HK-2 (cell line): ENCODE data around the gene TGFBR3L.
"Not testable (repeated sequence)": the region's sequence is repeated elsewhere in the genome, so short reads cannot be mapped to it uniquely, and the experiment has no call there.

Source experiments
- DNase-seq: peaks from one replicate; pipeline ENCODE4 v3.0.0-alpha.2; 2018; ENCODE audit not compliant: unreplicated experiment

Gene TGFBR3L

DNA sequence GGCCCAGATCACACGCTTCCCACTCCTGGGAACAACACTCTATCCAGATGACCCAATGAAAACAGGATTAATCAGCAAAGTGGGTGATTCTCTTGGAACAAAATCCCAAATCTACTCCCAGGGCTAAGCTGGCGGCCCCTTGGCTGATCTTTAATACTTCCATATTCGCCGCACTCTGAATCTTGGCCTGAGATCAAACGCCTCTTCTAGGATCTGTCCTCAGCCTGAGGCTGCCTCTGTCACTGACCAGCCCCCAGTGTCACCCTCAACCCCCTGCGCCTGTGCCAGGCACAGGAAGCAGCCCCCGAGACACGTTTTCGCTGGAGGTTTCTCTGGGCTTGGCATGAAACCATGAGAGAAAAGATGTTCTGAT is 13.7 kb downstream of the TGFBR3L start:
- no peak for DNase-seq

GRCh38 chr19:7928741-7929701 is 14.4 kb downstream of the TGFBR3L start:
- DNase-seq, result peak; percentile 62

DNA sequence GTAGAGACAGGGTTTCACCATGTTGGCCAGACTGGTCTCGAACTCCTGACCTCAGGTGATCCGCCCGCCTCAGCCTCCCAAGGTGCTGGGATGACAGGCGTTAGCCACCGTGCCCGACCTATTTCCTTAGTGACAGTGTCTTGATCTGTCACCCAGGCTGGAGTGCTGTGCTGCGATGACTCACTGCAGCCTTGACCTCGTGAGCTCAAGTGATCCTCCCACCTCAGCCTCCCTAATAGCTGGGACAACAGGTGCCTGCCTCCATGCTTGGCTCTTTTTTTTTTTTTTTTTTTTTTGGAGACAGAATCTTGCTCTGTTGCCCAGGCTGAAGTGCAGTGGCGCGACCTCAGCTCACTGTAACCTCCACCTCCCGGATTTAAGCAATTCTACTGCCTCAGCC is 15.4 kb downstream of the TGFBR3L start:
- not testable (repeated sequence) for DNase-seq

GRCh38 chr19:7930765-7931164 is 16.1 kb downstream of the TGFBR3L start:
- DNase-seq, result no peak

- no peak for DNase-seq
These were observed 16.8 kb downstream of the TGFBR3L start for GRCh38 chr19:7931221-7932061.

- no peak for DNase-seq
These were observed 17.8 kb downstream of the TGFBR3L start for GRCh38 chr19:7932276-7932929.

DNA sequence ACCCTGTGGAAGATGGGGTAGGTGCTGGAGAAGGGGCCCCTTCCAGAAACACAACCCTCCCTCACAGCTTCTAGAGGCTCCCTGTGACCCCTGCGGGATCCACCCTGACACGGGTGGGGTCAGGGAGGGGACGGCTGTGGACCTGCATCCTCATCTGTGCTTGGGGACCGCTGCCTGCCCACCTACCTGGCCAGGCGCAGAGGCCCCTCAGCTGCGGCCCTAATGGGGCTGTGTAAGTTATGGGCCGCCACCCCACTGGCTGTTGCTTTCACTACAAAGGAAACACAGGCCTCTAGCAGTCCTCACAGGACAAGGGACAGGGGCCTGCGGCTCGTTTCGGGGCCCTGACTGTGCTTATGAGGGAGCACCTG is 18.3 kb downstream of the TGFBR3L start:
- DNase-seq, result no peak

DNA sequence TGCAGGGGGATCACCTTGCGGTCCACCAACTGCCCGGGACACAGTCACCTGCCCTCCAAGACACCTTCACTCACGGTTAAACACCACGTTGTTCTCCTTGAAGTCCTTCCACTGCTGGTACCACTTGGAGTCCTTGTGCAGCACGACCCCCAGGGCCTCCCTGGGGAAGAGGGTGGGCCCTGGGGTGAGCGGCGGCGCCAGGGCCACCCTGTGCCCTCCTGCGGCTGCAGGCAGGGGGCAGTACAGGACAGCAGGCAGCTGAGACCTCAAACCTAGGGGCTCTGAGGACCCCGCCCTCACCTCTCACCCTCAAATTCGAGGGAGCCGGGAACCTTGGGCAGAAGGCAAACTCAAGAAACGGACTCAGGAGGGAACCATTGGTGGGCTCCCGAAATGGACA is 18.8 kb downstream of the TGFBR3L start:
- no peak for DNase-seq

GRCh38 chr19:7933828-7934725 is 19.4 kb downstream of the TGFBR3L start:
- DNase-seq, result no peak

DNA sequence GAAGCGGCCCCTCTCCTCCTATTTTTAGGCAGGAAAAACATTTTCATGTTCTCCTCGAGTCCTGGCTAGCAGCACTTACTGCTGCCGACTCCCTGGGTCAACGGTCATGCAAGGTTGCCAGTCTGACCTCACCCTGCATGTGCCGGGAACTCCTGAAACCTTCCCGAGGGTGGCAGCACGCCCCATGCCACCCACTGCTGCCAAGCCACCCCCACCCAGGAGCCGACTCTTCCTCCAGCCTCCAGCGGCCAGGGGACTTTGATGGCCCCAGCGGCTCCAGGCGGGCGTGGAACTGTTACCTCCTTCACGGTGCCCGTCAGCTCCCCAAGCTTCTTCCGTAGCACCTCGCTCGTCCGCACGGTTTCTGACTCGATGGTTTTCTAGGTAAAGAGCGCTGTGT is 20.1 kb downstream of the TGFBR3L start:
- no peak for DNase-seq

- DNase-seq, result no peak
These were observed 26.2 kb downstream of the TGFBR3L start for GRCh38 chr19:7940841-7941240.

GRCh38 chr19:7941895-7942596 is 27.4 kb downstream of the TGFBR3L start:
- DNase-seq, result no peak

DNA sequence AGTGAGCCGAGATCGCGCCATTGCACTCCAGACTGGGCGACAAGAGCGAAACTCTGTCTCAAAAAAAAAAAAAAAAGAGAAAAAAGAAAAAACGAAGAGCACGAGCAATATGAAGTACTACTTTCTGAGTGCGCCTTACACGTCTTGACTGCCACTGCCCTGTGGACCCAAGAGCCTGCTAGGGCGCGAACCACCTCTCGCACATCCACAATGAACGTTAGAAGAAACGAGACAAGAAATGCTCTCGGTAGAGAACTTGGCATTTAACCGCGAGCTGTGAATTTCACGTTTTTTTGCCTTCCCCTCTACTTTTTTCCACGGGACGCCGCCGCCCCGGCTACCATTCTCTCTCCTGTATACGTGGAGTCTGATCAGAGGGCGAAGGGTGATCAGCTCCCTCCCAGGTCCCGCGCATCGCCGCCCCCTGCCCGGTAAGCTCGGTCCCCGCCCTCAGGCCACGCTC is 28.4 kb downstream of the TGFBR3L start:
- no peak for DNase-seq

GRCh38 chr19:7943444-7944176 is 29.0 kb downstream of the TGFBR3L start, which contains the start of gene TIMM44:
TIMM44 (minus strand) TSS chr19:7943666; CDS start chr19:7943651, 15 bp downstream.
- DNase-seq, result peak; percentile 99

DNA sequence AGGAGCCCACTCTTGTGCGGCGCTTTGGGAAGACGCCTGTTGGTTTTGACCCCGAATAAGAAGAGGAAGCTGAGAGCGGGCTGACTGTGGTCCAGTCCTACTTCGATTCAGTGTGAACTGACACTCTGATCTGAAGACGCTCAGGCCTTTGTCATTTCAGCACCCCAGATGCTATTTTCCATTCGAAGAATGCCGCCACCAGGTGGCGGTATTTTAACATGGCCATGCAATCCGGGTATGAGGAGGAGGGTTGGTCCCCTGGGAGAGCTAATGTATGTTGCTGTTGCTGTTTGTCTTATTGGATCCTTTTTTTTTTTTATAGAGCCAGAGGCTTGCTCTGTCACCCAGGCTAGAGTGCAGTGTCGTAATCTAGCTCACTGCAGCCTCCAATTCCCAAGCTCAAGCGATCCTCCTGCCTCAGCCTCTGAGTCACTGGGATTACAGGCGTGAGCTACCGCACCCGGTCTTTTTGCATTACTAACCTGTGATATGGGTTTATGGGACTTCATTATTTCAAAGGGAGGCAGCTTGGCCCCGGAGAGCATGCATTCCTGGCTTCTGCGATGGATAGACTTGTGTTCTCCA is 29.6 kb downstream of the TGFBR3L start:
- DNase-seq, result peak; percentile 80

GRCh38 chr19:7947939-7948338 is 33.3 kb downstream of the TGFBR3L start:
- DNase-seq, result no peak

GRCh38 chr19:7953060-7953459 is 38.4 kb downstream of the TGFBR3L start:
- DNase-seq, result peak; percentile 49

GRCh38 chr19:7953576-7953975 is 38.9 kb downstream of the TGFBR3L start:
- no peak for DNase-seq

DNA sequence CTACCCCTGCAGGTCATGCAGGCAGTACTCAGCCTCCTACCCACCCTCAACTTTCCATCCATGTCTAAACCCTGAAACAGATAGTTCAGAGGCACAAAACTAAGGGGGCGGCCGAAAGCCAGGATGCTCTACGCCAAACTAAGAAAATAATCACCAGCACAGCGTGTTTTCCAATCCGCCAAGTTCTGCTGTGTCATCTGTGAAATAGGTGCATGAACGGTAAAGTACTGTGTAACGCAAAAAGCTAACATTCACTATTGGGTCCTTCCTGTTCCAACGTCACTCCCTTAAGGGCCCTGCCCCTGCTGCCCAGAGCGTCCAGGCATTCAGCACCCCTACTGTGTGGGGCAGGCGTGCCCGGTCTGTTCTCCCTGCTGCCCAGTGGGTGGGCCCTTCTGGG is 41.1 kb downstream of the TGFBR3L start:
- no peak for DNase-seq
